NT2/D1 (cell line): ENCODE measurements around the gene HSF2BP.
"Not testable (repeated sequence)": the region's sequence is repeated elsewhere in the genome, so short reads cannot be mapped to it uniquely, and the experiment has no call there.

Source experiments
- YY1 ChIP-seq: IDR thresholded peaks from 2 replicates; pipeline ENCODE4 v1.6.1; 2011; ENCODE audit not compliant: insufficient read length, insufficient read depth
- ZNF274 ChIP-seq: IDR thresholded peaks from 2 replicates; pipeline ENCODE4 v1.6.1; 2011; ENCODE audit warnings: mild to moderate bottlenecking, low read depth, low read length

- TF ChIP-seq ZNF274, YY1: not testable (repeated sequence)
Observed at GRCh38 chr21:43488235-43488634, 171.1 kb downstream of the HSF2BP start.
